K562 (cell line): ENCODE results near the gene ROBO3. TPM values are rescaled to one million over a fixed set of nuclear protein-coding genes. Genes with fewer than 3 reads are reported as not detected.

Experiments used
- ATAC-seq: fragments of 200-7000 bp; cut with Tn5 transposase; 3 replicates; pipeline ENCODE4 v1.9.1; 2020; ENCODE audit warnings: moderate library complexity
- BruUV-seq: library from RNA; stranded (reverse); fragments of 400-500 nt; replicated peaks from 2 replicates; lab custom pipeline; 2021; lab: Mats Ljungman, UMichigan
- CTCF ChIA-PET: fragments of 300-600 bp; formaldehyde crosslinking; extraction: SDS; loops from one replicate; lab custom pipeline; 2021; ENCODE audit warnings: low intra/inter-chr PET ratio; lab: Yijun Ruan, JAX
- POLR2A ChIA-PET: fragments of 300-600, 350-650 bp; sonication (Branson Sonifier 250); formaldehyde crosslinking; extraction: SDS; loops from one replicate; lab custom pipeline; 2021; ENCODE audit warnings: antibody characterized with exemption, inconsistent platforms; lab: Yijun Ruan, JAX
- DNase-seq, 4 experiments: peaks; one replicate each; pipeline versions ENCODE4 v3.0.0 to v3.0.0-alpha.2; 2011 to 2018; ENCODE audit warnings: low spot score in 3 of 4, mixed read lengths in 3 of 4; ENCODE audit errors: extremely low read depth in 1 of 4
- FAIRE-seq: peaks from 2 replicates; lab custom pipeline; 2011; peaks lifted over from hg19 to GRCh38; lab: Jason Lieb, UNC
- H2AFZ ChIP-seq: 2 replicates; pipeline ENCODE4 v1.6.0; 2011; ENCODE audit warnings: low read depth, low read length, control low read depth, inconsistent platforms
- H3K27ac ChIP-seq: fragments of 200-600 bp; 3 replicates; pipeline ENCODE4 v1.8.0; 2011; ENCODE audit warnings: low read depth, mild to moderate bottlenecking, control low read depth, inconsistent platforms, low read length, moderate library complexity, mixed read lengths; ENCODE audit errors: extremely low read depth
- H3K27me3 ChIP-seq, 2 experiments: fragments of 300-600 bp in 1 of 2; 2 replicates in 1 of 2; 3 replicates in 1 of 2; pipeline versions ENCODE4 v1.6.0 to v1.8.0; 2011; ENCODE audit warnings: inconsistent platforms in 2 of 2, low read length in 2 of 2, mild to moderate bottlenecking in 1 of 2, mixed read lengths in 1 of 2, moderate library complexity in 1 of 2; ENCODE audit not compliant: control insufficient read depth in 2 of 2, insufficient read depth in 2 of 2
- H3K36me3 ChIP-seq: fragments of 300-600 bp; 3 replicates; pipeline ENCODE4 v1.8.0; 2011; ENCODE audit warnings: mild to moderate bottlenecking, low read length, inconsistent platforms; ENCODE audit not compliant: control insufficient read depth, insufficient read depth
- H3K4me1 ChIP-seq, 2 experiments: fragments of 200-600 bp in 1 of 2; replicated peaks in 1 of 2; 2 replicates in 1 of 2; 3 replicates in 1 of 2; pipeline versions ENCODE4 v1.5.1 to v1.8.0; 2011; ENCODE audit warnings: inconsistent platforms in 2 of 2, low read length in 2 of 2, mild to moderate bottlenecking in 1 of 2, mixed read lengths in 1 of 2, moderate library complexity in 1 of 2; ENCODE audit not compliant: control insufficient read depth in 2 of 2, insufficient read depth in 2 of 2
- H3K4me2 ChIP-seq: 2 replicates; pipeline ENCODE4 v1.6.1; 2011; ENCODE audit warnings: low read length, control low read depth, inconsistent platforms, mixed read lengths; ENCODE audit not compliant: insufficient read depth
- H3K4me3 ChIP-seq: fragments of 200-600 bp; sonication (generic), shearing (Covaris generic); 2 replicates; pipeline ENCODE4 v1.5.1; 2016; ENCODE audit warnings: control low read depth, inconsistent platforms
- H3K79me2 ChIP-seq: fragments of 200-600 bp; 3 replicates; pipeline ENCODE4 v1.8.0; 2011; ENCODE audit warnings: low read length, inconsistent platforms; ENCODE audit not compliant: control insufficient read depth, insufficient read depth
- H3K9ac ChIP-seq, 2 experiments: 2 replicates each; pipeline versions ENCODE4 v1.6.0 to v1.6.1; 2011; ENCODE audit warnings: low read depth in 2 of 2, low read length in 2 of 2, control low read depth in 1 of 2, inconsistent platforms in 1 of 2, mild to moderate bottlenecking in 1 of 2, mixed read lengths in 1 of 2; ENCODE audit not compliant: insufficient read depth in 1 of 2
- H3K9me1 ChIP-seq: one replicate; pipeline ENCODE4 v1.6.0; 2011; ENCODE audit warnings: inconsistent platforms, mild to moderate bottlenecking, low read length, moderate library complexity; ENCODE audit not compliant: control insufficient read depth, insufficient read depth
- H3K9me3 ChIP-seq: replicated peaks from 2 replicates; pipeline ENCODE4 v1.5.1; 2011; ENCODE audit warnings: low read depth, low read length, inconsistent platforms; ENCODE audit not compliant: control insufficient read depth, insufficient read depth
- H4K20me1 ChIP-seq: replicated peaks from 2 replicates; pipeline ENCODE4 v1.6.1; 2011; ENCODE audit warnings: low read length, inconsistent platforms, mixed read lengths; ENCODE audit not compliant: control insufficient read depth, insufficient read depth
- CBFA2T2 ChIP-seq: fragments of 450-650 bp; conservative IDR thresholded peaks from 2 replicates; pipeline ENCODE4 v1.6.1; 2017; ENCODE audit warnings: mild to moderate bottlenecking
- KLF16 ChIP-seq: IDR thresholded peaks from 2 replicates; pipeline ENCODE4 v1.6.1; 2016; ENCODE audit warnings: antibody characterized with exemption
- KLF6 ChIP-seq: fragments of 250-450 bp; sonication (Bioruptor Pico); IDR thresholded peaks from 2 replicates; pipeline ENCODE4 v1.4.0; 2020; ENCODE audit warnings: mild to moderate bottlenecking, moderate library complexity, borderline replicate concordance
- NELFE ChIP-seq: IDR thresholded peaks from 2 replicates; pipeline ENCODE4 v1.6.1; 2011; ENCODE audit warnings: mild to moderate bottlenecking; ENCODE audit not compliant: insufficient read depth, insufficient read length
- NFE2L1 ChIP-seq: fragments of 450-650 bp; IDR thresholded peaks from 2 replicates; pipeline ENCODE4 v1.6.1; 2016; ENCODE audit warnings: missing genetic modification characterization, low read depth, mild to moderate bottlenecking, missing compliant biosample characterization, moderate library complexity, borderline replicate concordance
- RAD21 ChIP-seq, 2 experiments: fragments of 250-450 bp in 1 of 2; fragments of 450-650 bp in 1 of 2; sonication (Bioruptor Pico) in 1 of 2; formaldehyde crosslinking in 1 of 2; IDR thresholded peaks in 1 of 2; conservative IDR thresholded peaks in 1 of 2; 2 replicates each; pipeline versions ENCODE4 v1.4.0 to v1.8.0; 2020 to 2022; ENCODE audit warnings: mild to moderate bottlenecking in 2 of 2, moderate library complexity in 1 of 2
- ZBTB34 ChIP-seq: fragments of 250-450 bp; sonication (Bioruptor Pico); IDR thresholded peaks from 2 replicates; pipeline ENCODE4 v1.8.0; 2021; ENCODE audit warnings: mild to moderate bottlenecking, moderate library complexity
- ZC3H11A ChIP-seq: IDR thresholded peaks from 2 replicates; pipeline ENCODE4 v1.6.1; 2012; ENCODE audit warnings: low read depth, low read length, improper control_type of control experiment
- ZNF407 ChIP-seq: fragments of 450-650 bp; IDR thresholded peaks from 2 replicates; pipeline ENCODE4 v1.6.1; 2016; ENCODE audit warnings: low read depth
- ZNF75A ChIP-seq: fragments of 450-650 bp; formaldehyde crosslinking; IDR thresholded peaks from 2 replicates; pipeline ENCODE4 v1.4.0; 2020; ENCODE audit warnings: mild to moderate bottlenecking
- WGBS: fragments of 100-300 bp; shearing (Covaris generic); methylation state at CpG from one replicate; pipeline ENCODE4 v1.1.6; 2016; ENCODE audit warnings: low coverage, mixed read lengths; ENCODE audit not compliant: insufficient coverage; ENCODE audit errors: missing lambda C conversion rate; 5-methylcytosine and 5-hydroxymethylcytosine counted together
- in situ Hi-C: fragments of 300-500 bp; cut with MboI; formaldehyde crosslinking; loops from 4 replicates; pipeline ENCODE4 v1.15.0; 2018; ENCODE audit warnings: inconsistent platforms, mixed read lengths
- intact Hi-C: fragments of 100-400 bp; cut with micrococcal nuclease; formaldehyde crosslinking; loops from 2 replicates; pipeline ENCODE4 v1.14.2; 2022
- polyA plus RNA-seq, 8 experiments: library from polyadenylated mRNA; depleted of rRNA in 4 of 8; stranded (reverse) in 5 of 8; unstranded in 3 of 8; fragments of >200 nt; fragmentation: Nextera tagmentation in 2 of 8; fragmentation: Illumina TruSeq in 1 of 8; extraction: Ambion mirVana in 2 of 8; extraction: Trizol in 1 of 8; gene quantifications; 2 replicates each; pipeline versions ENCODE4 v1.2.1 to v1.2.3, GENCODE V29; 2011 to 2014; ENCODE audit warnings: inconsistent platforms in 1 of 8, missing spikeins in 1 of 8
- total RNA-seq, 7 experiments: library from RNA; depleted of rRNA in 6 of 7; stranded (reverse); fragments of >200 nt in 6 of 7; fragmentation: Illumina TruSeq in 2 of 7; extraction: Trizol in 2 of 7; gene quantifications; 2 replicates each; pipeline versions ENCODE4 v1.2.1 to v1.2.3, GENCODE V29; 2011 to 2021; ENCODE audit warnings: low replicate concordance in 1 of 7

ROBO3 gene
- total and polyA plus RNA-seq, 9 of the 15 experiments (the other 6 are each of a cell fraction or from before 2014, with no cell fraction given): 0.29 to 1.4 (median 0.97) TPM; not detected in 2

GRCh38 chr11:124887667-124888013 is 22.4 kb downstream of the ROBO3 start:
- no peak overlapping the region for H2AFZ ChIP-seq
- no peak overlapping the region for H3K27ac ChIP-seq
- 0 out of 2 replicates have a peak, but pooled peaks cover under 1% of the 10 kb centered on the region for H4K20me1 ChIP-seq
- no peaks in the 10 kb centered on the region for H3K79me2 ChIP-seq
- no TSS peak for BruUV-seq
- CTCF ChIA-PET: no interaction called here
- no peaks in the 10 kb centered on the region for H3K9me1 ChIP-seq
- no peak overlapping the region for H3K4me3 ChIP-seq
- DNase-seq: no peak
- FAIRE-seq: no peak
- no peak overlapping the region for H3K9ac ChIP-seq
- no peak for TF ChIP-seq ZNF75A (CRISPR knock-in tag)
- TF ChIP-seq KLF6 (CRISPR knock-in tag): no peak
- no peak for TF ChIP-seq NELFE
- no peak for TF ChIP-seq NFE2L1 (tag)
- TF ChIP-seq RAD21 (CRISPR knock-in tag; conservative IDR thresholded peaks at IDR 0.05 in 1 of 2, IDR thresholded peaks at IDR 0.05 in 1 of 2): no peak
- TF ChIP-seq CBFA2T2: no peak
- no peak for TF ChIP-seq ZNF407
- no peak for TF ChIP-seq KLF16
- TF ChIP-seq ZBTB34 (CRISPR knock-in tag): no peak
- no peak for TF ChIP-seq ZC3H11A
- H3K4me1 ChIP-seq: peaks cover 6 to 7% of the 10 kb centered on the region in 2 experiments; a peak in 2 of 5 replicates
- WGBS: 0% methylated on average over 3 of the region's 3 CpGs
- peaks cover 14 to 61% of the 10 kb centered on the region in 2 experiments; a peak in 4 of 5 replicates for H3K27me3 ChIP-seq
- POLR2A ChIA-PET: interaction anchor here (0.7 kb wide), 1 partner anchor 32 kb away, joined by 3 read pairs; no protein-coding TSS in a partner anchor
- no peaks in the 10 kb centered on the region for H3K36me3 ChIP-seq
- H3K9me3 ChIP-seq: no peaks in the 10 kb centered on the region
- in situ Hi-C loops: no loop called here
- H3K4me2 ChIP-seq: no peak overlapping the region
- intact Hi-C loops: no loop called here
- ATAC-seq: no peak
